HUDEP-2 (cell line): Measurements from ENCODE around the gene IDE.
"Not testable (repeated sequence)": the region's sequence is repeated elsewhere in the genome, so short reads cannot be mapped to it uniquely, and the experiment has no call there.

Experiments
- DNase-seq, 76 experiments: peaks; one replicate each; lab custom pipeline; 2025; ENCODE audit not compliant: unreplicated experiment in 76 of 76; lab: John Stamatoyannopoulos, UW

Gene IDE

GRCh38 chr10:92502296-92502808 lies 71.5 kb downstream of the IDE start:
- DNase-seq, result no peak

- no peak for DNase-seq
Observed at GRCh38 chr10:92493362-92493761, 80.5 kb downstream of the IDE start.

- DNase-seq, result no peak
Observed at GRCh38 chr10:92492748-92493240, 81.1 kb downstream of the IDE start.

GRCh38 chr10:92490387-92490786 lies 83.5 kb downstream of the IDE start:
- DNase-seq, result no peak

- peak in 10 of 76 experiments; percentile 1 to 24 (median 8) for DNase-seq
Observed at GRCh38 chr10:92486637-92487036, 87.3 kb downstream of the IDE start.

- no peak for DNase-seq
Observed at GRCh38 chr10:92483539-92483938, 90.4 kb downstream of the IDE start.

GRCh38 chr10:92480413-92480812 lies 93.5 kb downstream of the IDE start:
- no peak for DNase-seq

GRCh38 chr10:92479547-92479946 lies 94.3 kb downstream of the IDE start:
- DNase-seq, result no peak

- DNase-seq, result no peak
Observed at GRCh38 chr10:92478536-92478935, 95.4 kb downstream of the IDE start.

GRCh38 chr10:92475357-92475868 lies 98.5 kb downstream of the IDE start:
- no peak for DNase-seq

- DNase-seq, result no peak
Observed at GRCh38 chr10:92470026-92470425, 103.9 kb downstream of the IDE start.

GRCh38 chr10:92464364-92464763 lies 109.5 kb downstream of the IDE start:
- DNase-seq, result no peak

GRCh38 chr10:92463582-92463981 lies 110.3 kb downstream of the IDE start:
- no peak for DNase-seq

GRCh38 chr10:92454955-92455354 lies 118.9 kb downstream of the IDE start:
- not testable (repeated sequence) for DNase-seq

- no peak for DNase-seq
Observed at GRCh38 chr10:92452313-92452712, 121.6 kb downstream of the IDE start.

GRCh38 chr10:92451431-92451830 lies 122.5 kb downstream of the IDE start:
- DNase-seq, result no peak

GRCh38 chr10:92450896-92451295 lies 123.0 kb downstream of the IDE start:
- no peak for DNase-seq

GRCh38 chr10:92440578-92440977 lies 133.3 kb downstream of the IDE start:
- DNase-seq, result no peak

GRCh38 chr10:92438220-92438619 lies 135.7 kb downstream of the IDE start:
- no peak for DNase-seq

- no peak for DNase-seq
Observed at GRCh38 chr10:92436611-92437010, 137.3 kb downstream of the IDE start.

- DNase-seq, result not testable (repeated sequence)
Observed at GRCh38 chr10:92436065-92436464, 137.8 kb downstream of the IDE start.

- no peak for DNase-seq
Observed at GRCh38 chr10:92434385-92434784, 139.5 kb downstream of the IDE start.

- DNase-seq, result no peak
Observed at GRCh38 chr10:92432596-92432995, 141.3 kb downstream of the IDE start.
